GM21423 (cell line): ENCODE measurements around the gene SNRPD2.
A peak's percentile ranks its signal among the peaks of the same experiment; 100 is the strongest.

Experiments
- ATAC-seq: cut with Tn5 transposase; IDR thresholded peaks from one replicate; pipeline ENCODE4 v1.9.1; 2021; ENCODE audit warnings: mild to moderate bottlenecking, moderate library complexity; ENCODE audit not compliant: unreplicated experiment

SNRPD2 gene

DNA sequence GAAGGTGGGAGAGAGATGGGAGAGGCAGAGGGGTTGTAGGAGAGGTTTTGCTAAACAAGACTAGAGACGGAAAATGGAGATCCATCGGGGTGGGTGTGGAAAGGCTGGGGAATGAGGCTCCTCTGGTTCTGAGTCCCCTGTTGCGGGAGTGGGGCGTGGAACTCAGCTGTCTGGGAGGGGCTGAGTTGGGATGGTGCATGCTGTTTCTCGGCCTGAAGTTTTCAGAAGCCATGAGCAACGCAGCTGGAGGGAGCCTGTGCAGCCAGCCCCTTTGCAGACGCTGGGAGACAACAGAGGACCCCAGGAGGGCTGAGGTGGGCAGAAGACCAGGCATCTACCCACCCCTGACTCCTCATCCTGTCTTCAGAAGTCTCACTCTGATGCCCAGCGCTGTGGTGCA lies 31.1 kb downstream of the SNRPD2 start:
- ATAC-seq, result no peak

DNA sequence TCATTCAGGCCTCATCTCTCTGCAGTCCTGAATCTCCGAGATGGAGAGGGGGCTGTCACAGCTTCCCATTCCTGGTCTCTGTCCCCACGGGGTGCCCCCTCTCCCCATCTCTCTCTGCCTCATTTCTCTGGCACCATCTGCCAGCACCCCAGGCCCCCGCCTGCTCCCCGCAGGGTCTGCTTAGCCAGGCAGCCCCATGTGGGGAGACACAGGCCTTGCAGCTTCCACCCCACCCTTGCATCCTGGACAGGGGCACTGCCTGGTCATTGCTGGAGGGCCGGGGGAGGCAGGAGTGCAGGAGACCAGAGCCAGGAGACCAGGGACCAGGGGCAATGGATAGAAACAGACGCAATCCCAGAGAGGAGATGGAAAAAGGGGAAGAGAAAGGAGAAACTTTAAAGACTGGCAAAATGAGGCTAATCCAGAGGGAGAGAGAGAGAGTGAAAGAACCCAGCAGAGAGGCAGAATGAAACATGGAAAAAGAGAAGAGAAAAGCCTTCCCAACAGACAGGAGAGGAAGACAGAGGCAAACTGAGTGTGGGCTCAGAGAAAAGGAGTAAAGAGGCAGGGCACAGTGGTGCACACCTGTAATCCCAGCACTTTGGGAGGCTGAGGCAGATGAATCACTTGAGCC lies 32.5 kb downstream of the SNRPD2 start:
- ATAC-seq, result no peak

DNA sequence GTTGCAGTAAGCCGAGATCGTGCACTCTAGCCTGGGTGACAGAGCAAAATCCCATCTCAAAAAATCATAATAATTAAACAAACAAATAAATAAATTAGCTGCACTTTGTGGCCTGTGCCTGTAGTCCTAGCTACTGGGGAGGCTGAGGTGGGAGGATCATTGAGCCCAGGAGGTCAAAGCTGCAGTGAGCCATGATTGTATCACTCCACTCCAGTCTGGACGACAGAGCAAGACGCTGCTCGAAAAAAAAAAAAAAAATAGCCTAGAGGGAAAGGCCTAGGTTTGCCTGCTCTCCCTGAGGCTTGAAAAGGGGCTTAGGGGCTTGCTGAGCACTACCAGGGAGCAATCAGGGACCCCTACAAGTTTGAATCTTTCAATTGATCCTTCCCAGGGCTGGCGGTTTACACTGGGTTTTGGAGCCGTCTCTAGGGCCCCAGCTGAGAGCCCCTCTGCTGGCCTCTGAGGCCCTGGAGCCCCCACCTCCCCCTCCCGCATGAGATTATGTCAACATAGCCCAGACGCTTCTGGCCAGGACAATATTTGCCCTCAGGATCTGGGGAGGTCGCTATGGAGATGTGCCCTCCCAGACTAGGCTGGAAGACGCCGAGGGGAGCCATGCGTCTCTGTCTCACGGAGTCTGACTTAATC lies 34.1 kb downstream of the SNRPD2 start:
- no peak for ATAC-seq

DNA sequence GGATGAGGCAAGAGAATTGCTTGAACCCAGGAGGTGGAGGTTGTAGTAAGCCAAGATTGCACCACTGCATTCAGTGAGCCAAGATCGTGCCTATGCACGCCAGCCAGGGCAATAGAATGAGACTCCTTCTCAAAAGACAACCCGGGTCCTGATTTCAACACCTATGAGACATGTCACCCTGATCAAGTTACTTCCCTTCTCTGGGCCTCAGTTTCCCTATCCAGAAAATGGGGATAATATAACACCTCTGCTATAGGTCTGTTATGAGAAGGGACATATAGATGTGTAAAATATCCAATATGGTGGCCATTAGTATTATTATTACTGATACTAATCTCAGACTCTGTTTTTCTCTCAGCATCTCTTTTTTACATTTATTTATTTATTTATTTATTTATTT lies 36.7 kb downstream of the SNRPD2 start:
- ATAC-seq, result no peak

DNA sequence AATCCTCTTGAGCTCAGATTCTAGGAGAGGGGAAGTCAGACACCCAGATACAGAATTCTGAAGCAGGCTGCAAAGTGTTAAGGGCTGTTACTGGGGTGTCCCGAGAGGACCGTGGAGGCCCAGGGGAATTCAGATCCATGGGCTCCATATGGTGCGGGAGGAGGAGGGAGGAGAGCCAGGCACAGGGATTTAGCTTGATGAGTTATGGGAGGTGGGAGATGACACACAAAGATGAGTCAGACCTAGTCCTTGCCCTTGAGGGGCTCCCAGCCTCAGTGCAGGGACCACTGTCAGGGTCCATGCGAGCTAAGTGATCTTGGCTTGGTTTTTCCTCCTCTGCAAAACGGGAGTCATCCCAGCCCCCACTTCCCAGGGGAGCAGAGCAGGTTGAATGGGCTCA lies 38.1 kb downstream of the SNRPD2 start:
- ATAC-seq, result no peak

DNA sequence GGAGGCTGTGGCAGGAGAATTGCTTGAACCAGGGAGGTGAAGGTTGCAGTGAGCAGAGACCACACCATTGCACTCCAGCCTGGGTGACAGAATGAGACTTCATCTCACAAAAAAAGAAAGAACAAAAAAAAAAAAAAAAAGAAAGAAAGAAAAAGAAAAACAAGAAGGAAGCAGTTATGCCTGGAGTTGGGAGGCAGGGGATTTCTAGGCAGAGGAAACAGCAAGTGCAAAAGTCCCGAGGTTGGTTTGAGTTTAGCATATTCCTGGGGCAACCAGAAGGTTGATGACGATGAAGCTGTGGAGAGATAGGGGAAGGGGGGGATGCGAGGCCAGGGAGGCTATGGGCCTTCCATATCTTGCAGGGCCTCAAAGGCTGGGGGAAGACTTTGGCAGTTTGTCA lies 41.0 kb downstream of the SNRPD2 start:
- ATAC-seq, result no peak

DNA sequence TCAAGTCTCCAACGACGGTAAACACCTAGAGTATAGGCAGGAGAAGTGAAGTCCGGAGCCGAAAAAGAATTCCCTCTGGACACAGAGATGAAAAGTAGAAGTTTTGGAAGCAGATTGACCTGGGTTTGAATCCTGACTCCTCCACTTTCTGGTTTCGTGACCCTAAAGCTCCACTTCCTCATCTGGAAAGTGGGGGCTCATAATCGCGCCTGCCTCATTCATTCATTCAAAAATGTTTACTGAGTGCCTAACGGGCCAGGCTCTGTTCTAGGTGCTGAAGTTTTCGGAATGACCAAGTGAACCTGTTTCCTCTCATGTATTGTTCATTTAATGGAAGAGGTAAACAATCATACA lies 45.4 kb downstream of the SNRPD2 start:
- no peak for ATAC-seq

DNA sequence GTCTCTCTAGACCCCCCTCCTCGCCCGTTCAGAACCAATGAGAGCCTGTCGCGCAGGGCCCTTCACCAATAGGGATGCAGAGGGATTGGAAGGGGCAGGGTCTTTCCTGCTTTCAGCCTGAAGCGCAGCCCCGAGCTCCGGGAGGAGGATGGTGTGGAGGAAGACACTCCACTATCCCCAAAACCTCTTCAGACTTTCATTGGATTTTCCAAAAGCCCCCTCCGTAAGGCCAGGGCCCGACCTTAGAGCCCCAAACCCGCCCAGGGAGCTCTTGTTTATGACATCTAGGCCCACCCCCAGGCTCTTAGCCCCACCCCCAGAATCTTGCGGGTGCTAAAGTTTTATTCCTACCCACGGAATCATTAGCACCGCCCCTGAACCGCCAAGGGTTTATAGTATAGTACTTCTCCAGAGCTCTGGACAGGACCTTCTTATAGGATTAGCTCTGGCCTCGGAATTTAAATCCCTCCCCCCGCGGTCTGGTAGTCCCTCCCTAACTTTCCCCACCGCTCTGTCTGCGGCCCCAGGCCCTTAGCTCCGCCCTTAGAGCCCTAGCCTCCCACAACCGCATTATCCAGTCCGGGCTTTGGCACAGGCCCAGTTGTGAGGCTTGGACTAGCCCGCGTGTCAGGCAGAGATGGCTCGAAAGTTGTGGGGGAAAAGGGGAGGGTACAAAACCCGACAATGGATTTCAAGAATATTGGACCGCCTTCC lies 46.0 kb downstream of the SNRPD2 start:
- ATAC-seq, result no peak

DNA sequence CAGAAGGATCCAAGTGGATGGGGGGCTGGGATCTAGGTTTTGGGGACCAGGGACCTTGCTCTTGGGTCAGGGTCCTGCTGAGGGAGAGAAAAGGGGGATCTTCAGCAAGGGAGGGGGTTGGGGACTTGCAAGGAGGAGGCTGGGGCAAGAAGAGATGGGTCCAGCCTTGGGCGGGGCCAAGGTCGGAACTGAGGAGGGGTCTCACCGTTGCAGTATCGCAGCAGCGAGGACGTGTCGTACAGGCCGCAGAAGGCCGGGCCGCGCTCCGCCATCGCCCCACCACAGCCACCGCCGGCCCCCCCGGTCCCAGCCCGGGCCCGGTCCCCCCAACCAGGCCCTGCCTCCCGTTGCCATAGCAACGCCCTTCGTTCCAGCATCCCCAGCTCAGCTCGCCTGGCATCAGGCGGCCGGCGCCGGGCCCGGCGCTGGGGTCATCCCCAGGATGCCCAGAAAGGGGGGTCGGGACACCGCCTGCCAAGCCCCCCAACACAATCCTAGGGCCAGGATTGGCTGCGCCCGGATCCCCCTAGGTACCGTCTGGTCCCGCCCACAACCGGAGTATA lies 46.6 kb downstream of the SNRPD2 start:
- no peak for ATAC-seq

DNA sequence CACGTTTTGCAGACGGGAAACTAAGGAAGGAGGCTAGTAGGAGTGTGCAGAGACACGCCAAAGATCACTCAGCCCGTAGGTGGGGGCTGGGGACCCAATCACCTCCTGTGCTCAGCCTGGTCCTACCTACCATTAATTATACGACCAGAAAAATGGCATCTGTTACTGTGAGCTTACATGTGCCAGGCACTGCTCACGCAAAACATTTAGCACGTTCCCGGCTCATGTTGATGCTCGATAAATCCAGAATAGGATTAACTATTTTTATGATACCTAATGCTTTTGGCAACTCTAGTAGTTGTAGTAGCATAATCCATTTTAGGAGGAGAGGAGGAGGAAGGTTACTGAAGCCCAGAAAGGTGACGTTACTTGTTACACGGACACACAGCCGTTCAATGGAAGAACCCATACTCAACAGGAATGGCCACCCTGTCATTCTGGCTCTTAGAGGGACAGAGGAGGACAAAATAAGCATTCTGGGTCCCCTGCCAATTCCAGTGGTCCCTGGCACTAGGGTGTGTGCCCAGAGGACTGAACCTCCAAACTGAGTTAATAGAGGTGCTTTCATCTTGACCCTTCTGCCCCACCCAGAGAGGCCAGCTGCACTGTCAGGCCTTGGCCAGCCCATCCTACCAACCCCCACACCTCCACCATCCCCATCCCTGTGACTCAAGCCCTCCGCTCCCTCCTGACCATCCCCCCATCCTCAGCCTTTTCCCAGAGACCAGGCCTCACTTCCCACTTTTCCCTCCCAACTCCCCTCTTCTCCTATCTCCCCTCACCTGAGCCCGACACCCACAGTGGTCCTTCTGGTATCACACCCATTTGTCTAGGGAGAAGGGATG lies 47.6 kb downstream of the SNRPD2 start:
- no peak for ATAC-seq

DNA sequence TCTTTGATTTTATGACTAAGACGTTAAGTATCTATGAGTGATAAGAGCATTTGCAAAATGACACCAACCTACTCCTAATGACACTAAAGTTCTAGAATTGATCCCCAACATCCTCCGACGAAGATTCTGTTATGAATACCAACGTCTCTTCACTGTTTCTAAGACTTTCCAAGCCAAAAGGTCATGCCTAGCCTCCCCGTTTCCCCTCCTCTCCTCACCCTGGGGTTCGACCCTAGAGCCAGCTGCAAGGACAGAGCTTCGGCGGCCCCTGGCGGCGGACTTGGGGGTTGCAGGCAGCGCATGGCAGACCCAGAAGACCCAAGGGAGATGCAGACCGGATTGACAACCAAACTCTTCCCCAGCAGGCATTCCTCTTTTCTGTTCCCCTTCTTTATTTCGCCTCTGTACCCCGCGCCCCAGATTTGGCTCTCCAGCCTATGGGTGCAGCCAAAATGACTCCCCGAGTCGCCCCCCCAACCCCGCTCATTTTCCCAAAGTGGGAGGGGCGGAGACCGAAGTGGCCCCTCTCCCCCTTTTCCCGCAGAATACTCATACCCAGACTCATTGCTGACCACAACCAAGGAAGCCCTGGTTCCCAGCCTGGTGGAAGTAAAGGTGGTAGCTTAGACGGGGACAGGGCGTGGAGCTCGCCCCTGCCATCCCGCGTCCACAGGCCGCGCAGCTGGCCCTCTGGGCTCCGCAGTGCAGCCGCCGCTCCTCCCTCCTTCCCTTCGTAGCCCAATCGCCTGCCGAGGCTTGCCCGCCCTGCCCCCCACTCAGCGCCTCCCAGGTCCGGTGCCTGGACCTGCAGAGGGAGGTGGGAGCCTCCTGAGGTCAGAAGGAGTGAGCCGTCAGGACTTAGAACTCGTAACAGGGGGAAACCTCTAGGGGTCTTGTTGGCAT lies 48.5 kb downstream of the SNRPD2 start:
- ATAC-seq, result peak; percentile 17

DNA sequence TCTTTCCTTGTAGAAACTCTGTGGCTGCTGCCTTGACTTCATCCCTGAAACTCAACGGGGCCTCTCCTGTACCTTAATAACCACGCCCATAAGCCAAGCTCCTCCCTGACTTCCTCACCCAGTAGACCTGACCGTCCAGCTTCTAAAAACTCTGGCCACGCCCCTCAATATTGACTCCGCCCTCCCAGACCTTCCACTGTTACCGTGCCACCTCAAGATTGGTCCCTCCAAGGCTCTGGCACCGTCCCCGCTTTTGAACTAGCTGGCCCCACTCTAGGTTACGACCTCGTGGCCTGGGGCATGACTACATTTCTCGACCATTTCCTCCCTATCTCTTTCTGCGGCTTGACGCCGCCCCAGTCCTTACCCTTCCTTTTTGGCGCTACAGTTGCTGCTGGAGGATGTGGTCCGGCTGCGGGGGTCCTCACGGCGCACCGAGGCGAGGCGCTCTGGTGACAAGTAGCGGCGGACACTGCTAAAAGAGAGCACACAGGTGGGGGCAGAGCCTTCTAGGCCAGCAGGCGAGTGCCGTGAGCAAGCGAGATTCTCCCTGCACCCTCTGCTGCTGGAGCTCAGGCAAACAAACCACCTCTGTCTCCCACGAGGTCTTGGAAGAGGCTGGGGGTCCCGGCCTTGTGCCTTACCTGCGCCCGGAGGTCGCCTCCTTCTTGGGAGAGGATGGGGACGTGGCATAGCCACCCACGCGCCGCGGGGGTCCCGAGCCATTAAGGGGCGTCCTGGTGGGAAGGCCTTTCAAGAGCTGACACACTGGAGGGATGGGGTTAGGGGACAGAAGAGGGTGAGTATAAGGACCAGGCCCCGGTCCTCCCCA lies 50.3 kb downstream of the SNRPD2 start:
- peak; percentile 34 for ATAC-seq

DNA sequence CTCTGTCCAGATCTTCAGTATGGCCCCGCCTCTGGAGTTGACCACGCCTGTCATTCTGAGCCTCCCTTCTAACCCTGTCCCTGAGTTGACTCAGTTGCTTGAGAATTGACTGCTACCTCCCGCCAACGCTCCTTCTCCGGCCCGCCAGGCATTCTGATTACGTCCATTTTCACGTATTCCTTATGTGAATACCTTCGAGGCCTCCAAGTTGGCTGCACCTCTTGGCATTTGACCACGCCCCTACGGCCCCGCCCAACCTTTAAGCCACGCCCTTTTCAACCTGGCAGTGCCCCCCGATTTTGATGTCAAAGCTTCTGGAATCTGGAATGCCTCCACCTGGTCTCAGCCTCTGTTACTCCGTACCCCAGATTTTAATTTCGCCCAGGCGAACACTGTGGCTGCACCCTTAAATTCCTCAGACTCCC lies 50.9 kb downstream of the SNRPD2 start:
- ATAC-seq, result no peak

DNA sequence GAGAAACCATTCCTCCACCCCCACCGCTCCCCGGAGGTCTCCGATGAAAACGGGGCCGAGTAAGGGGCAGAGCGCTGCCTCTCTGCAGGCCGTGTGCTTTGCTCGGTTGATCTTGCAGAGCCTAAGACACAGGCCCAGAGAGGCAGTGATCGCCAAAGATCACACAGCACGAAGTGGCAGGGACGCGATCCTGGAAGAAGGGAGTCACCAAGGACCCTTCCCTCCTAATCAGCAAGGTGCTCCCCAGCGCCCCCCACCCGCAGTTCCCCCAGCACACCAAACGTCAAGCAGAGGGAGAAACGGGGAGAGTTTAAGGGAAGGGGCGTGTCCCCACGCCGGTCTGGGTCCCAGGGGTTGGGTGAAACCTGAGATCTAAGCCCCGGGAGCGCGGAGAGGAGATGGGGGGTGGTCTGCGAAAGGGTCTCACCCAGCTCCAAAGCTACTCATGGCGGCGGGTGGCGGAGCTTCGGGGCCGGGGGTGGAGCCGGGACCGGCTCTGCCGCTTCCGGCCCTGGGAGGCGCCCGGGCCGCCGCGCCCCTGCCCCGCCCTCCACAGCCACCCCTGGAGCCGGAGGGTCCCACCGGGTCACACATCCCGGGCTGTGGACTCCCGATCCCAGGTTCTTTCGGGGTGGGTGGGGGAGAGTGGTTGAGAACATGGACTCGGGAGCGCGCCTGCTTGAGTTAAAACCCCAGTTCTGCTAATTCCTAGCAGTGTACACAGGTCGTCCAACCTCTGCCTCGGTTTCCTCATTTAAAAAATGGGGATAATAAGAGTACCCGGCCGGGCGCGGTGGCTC lies 52.6 kb downstream of the SNRPD2 start, which contains the start of gene EML2:
Gene EML2, minus strand, starts transcription at position 468 of the 800 bp plus-strand sequence. Its CDS starts 21 bp downstream, at position 447.
- no peak for ATAC-seq

DNA sequence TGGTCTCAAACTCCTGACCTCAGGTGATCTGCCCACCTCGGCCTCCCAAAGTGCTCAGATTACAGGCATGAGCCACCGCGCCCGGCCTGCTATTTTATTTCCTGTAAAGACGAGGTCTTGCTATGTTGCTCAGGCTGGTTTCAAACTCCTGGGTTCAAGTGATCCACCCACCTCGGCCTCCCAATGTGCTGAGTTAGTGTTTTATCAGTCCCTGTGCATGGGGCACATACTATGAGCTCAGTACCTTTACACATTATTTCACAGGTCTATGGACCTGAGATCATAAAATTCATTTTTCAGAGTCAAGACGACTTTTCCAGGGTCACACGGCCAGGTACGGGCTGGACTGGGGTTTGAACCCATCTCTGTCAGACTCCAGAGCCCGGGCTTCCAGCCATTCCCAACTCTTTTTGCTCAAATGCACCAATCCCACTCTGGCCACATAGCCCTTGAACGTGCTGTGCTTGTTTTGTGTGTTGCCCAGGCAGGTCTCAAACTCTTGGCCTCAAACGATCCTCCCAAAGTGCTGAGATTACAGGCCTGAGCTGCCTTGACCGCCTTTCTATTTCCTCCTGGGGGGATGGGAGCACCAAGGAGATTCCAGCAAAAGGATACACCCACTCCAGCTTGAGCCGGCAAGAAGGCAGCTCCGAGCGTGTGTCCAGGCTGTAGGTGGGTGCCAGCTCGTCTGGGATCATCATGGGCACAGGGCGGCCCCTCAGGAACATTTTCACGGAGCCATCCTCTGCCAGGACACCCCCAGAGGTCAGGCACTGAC lies 53.7 kb downstream of the SNRPD2 start:
- ATAC-seq, result no peak
